GM18526 (cell line): ENCODE results near the gene RGS9BP.

Source experiments
- POLR2A ChIP-seq: IDR thresholded peaks from 3 replicates; pipeline ENCODE4 v1.6.1; 2011; ENCODE audit not compliant: insufficient read length; ENCODE audit errors: extremely low read depth

Gene RGS9BP

GRCh38 chr19:32661318-32661717 lies 14.3 kb upstream of the RGS9BP start:
- TF ChIP-seq POLR2A = no peak

GRCh38 chr19:32662186-32662585 lies 13.5 kb upstream of the RGS9BP start:
- TF ChIP-seq POLR2A = no peak

- no peak for TF ChIP-seq POLR2A
These were observed 9.6 kb upstream of the RGS9BP start for GRCh38 chr19:32666084-32666483.

- no peak for TF ChIP-seq POLR2A
These were observed 6.3 kb upstream of the RGS9BP start for GRCh38 chr19:32669310-32669709.

- TF ChIP-seq POLR2A = no peak
These were observed 3.6 kb upstream of the RGS9BP start for GRCh38 chr19:32671883-32672593.

- no peak for TF ChIP-seq POLR2A
These were observed 2.8 kb upstream of the RGS9BP start for GRCh38 chr19:32672841-32673240.

GRCh38 chr19:32673573-32673972 lies 2.1 kb upstream of the RGS9BP start:
- no peak for TF ChIP-seq POLR2A

GRCh38 chr19:32674153-32674930 lies 1.3 kb upstream of the RGS9BP start:
- TF ChIP-seq POLR2A = no peak

GRCh38 chr19:32674931-32675719 lies 523 bp upstream of the RGS9BP start, which contains the start of gene ANKRD27:
ANKRD27 (minus strand) TSS chr19:32675180; CDS start chr19:32659015, 16,165 bp downstream.
- peak; percentile 68 for TF ChIP-seq POLR2A

- TF ChIP-seq POLR2A = no peak
These were observed 692 bp downstream of the RGS9BP start for GRCh38 chr19:32676186-32676894.

- TF ChIP-seq POLR2A = no peak
These were observed 1.3 kb downstream of the RGS9BP start for GRCh38 chr19:32676895-32677359.

GRCh38 chr19:32677657-32678056 lies 2.0 kb downstream of the RGS9BP start:
- TF ChIP-seq POLR2A = no peak

- no peak for TF ChIP-seq POLR2A
These were observed 5.3 kb downstream of the RGS9BP start for GRCh38 chr19:32680986-32681385.

- TF ChIP-seq POLR2A = no peak
These were observed 6.7 kb downstream of the RGS9BP start for GRCh38 chr19:32682317-32682716.
